DND-41 (cell line): ENCODE results near the gene FOXP1.

ENCODE experiments used
- CTCF ChIP-seq: IDR thresholded peaks from 2 replicates; pipeline ENCODE4 v1.5.1; 2012; ENCODE audit warnings: borderline replicate concordance, low read length, moderate library complexity, mild to moderate bottlenecking; ENCODE audit not compliant: poor library complexity, severe bottlenecking; ENCODE audit errors: extremely low read depth
- EZH2 ChIP-seq: IDR thresholded peaks from 3 replicates; pipeline ENCODE4 v1.6.1; 2012; ENCODE audit warnings: borderline replicate concordance, low read depth, mild to moderate bottlenecking, moderate library complexity, low read length, inconsistent platforms; ENCODE audit not compliant: severe bottlenecking

- no peak for TF ChIP-seq EZH2
- no peak for TF ChIP-seq CTCF
These were observed 18.2 kb downstream of the FOXP1 start for GRCh38 chr3:71565316-71565715.
